ENCODE measurements around the gene EXO5. TPM values are rescaled to one million over a fixed set of nuclear protein-coding genes. Genes with fewer than 3 reads are reported as not detected.

EXO5 gene
- total RNA-seq, 1 experiment from 2014 or later, result 13.4 TPM

GRCh38 chr1:40469327-40469726 is 39.2 kb upstream of the EXO5 start:
- H4K20me1 ChIP-seq (ENCODE audit: control insufficient read depth, insufficient read depth, insufficient read length), result no peaks in the 10 kb centered on the region
- no peak overlapping the region for H2AFZ ChIP-seq (ENCODE audit: low read length)
- no peak overlapping the region for H3K27ac ChIP-seq (ENCODE audit: insufficient read length, low read depth, low read length)
- H2BK5ac ChIP-seq (ENCODE audit: insufficient read length, low read length), result no peak overlapping the region
- no peak overlapping the region for H4K8ac ChIP-seq (replicated peaks; ENCODE audit: insufficient read length, low read depth, low read length)
- no peak overlapping the region for H4K5ac ChIP-seq (ENCODE audit: insufficient read length, low read depth, low read length)
- H2BK120ac ChIP-seq (ENCODE audit: low read depth, low read length, poor library complexity, severe bottlenecking), result no peak overlapping the region
- H3K4me1 ChIP-seq (ENCODE audit: insufficient read depth, low read length), result no peaks in the 10 kb centered on the region
- peaks cover 13% of the 10 kb centered on the region for H3K27me3 Mint-ChIP-seq (ENCODE audit: low read depth)
- WGBS (ENCODE audit: extremely low coverage, insufficient read length, low lambda C conversion rate), result no CpG with 5 or more reads among the region's 2 CpGs
- no peaks in the 10 kb centered on the region for H3K79me2 ChIP-seq (ENCODE audit: insufficient read depth, low read length)
- no peak overlapping the region for H3K56ac ChIP-seq (ENCODE audit: insufficient read length, low read depth, low read length)
- no peak overlapping the region for H3K4me2 ChIP-seq (ENCODE audit: insufficient read depth, insufficient read length, low read length)
- H3T11ph ChIP-seq (ENCODE audit: low read length), result no peak overlapping the region
- no peaks in the 10 kb centered on the region for H3K27me3 ChIP-seq (ENCODE audit: insufficient read depth, low read length)
- H2BK15ac ChIP-seq (ENCODE audit: low read depth, low read length), result no peak overlapping the region
- TF ChIP-seq, protein P1, sequence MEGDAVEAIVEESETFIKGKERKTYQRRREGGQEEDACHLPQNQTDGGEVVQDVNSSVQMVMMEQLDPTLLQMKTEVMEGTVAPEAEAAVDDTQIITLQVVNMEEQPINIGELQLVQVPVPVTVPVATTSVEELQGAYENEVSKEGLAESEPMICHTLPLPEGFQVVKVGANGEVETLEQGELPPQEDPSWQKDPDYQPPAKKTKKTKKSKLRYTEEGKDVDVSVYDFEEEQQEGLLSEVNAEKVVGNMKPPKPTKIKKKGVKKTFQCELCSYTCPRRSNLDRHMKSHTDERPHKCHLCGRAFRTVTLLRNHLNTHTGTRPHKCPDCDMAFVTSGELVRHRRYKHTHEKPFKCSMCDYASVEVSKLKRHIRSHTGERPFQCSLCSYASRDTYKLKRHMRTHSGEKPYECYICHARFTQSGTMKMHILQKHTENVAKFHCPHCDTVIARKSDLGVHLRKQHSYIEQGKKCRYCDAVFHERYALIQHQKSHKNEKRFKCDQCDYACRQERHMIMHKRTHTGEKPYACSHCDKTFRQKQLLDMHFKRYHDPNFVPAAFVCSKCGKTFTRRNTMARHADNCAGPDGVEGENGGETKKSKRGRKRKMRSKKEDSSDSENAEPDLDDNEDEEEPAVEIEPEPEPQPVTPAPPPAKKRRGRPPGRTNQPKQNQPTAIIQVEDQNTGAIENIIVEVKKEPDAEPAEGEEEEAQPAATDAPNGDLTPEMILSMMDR (conservative IDR thresholded peaks at IDR 0.05), result no peak
- H2BK20ac ChIP-seq (ENCODE audit: low read depth, low read length, poor library complexity, severe bottlenecking), result no peak overlapping the region
- H3K23me2 ChIP-seq (ENCODE audit: insufficient read length, low read depth, low read length, poor library complexity, severe bottlenecking), result no peaks in the 10 kb centered on the region
- peaks cover 36% of the 10 kb centered on the region for H3K9me3 ChIP-seq (ENCODE audit: control insufficient read depth, low read depth, low read length)
- H2AK5ac ChIP-seq (ENCODE audit: insufficient read length, low read length), result no peak overlapping the region
- H4K91ac ChIP-seq (ENCODE audit: insufficient read length, low read depth, low read length), result no peak overlapping the region
- no peak overlapping the region for H3K14ac ChIP-seq (ENCODE audit: insufficient read depth, low read length)
- no peak overlapping the region for H3K4me3 Mint-ChIP-seq
- peaks cover 48 to 59% (median 54%) of the 10 kb centered on the region in 3 experiments for H3K36me3 Mint-ChIP-seq (ENCODE audit: insufficient read depth in 1 of 3, low read depth in 3 of 3)
- H3K27ac Mint-ChIP-seq, result no peak overlapping the region
- no peak overlapping the region for H3K4ac ChIP-seq (ENCODE audit: low read depth, low read length)
- no peaks in the 10 kb centered on the region for H3K79me1 ChIP-seq (ENCODE audit: insufficient read depth, low read depth, low read length, poor library complexity, severe bottlenecking)
- H3K18ac ChIP-seq (ENCODE audit: insufficient read length, low read depth, low read length), result no peak overlapping the region
- DNase-seq, result no peak
- no peak overlapping the region for H2BK12ac ChIP-seq (ENCODE audit: insufficient read length, low read depth, low read length)
- H3K4me1 Mint-ChIP-seq, result no peaks in the 10 kb centered on the region
- no peak overlapping the region for H3K23ac ChIP-seq (ENCODE audit: insufficient read length, low read depth, low read length)
- H3K9me3 Mint-ChIP-seq, result peaks cover 78 to 88% of the 10 kb centered on the region in 2 experiments
- no peak overlapping the region for H3K9ac ChIP-seq (ENCODE audit: extremely low read depth, insufficient read length, low read length)
